ENCODE results near the gene FANCC. TPM values are rescaled to one million over a fixed set of nuclear protein-coding genes. Genes with fewer than 3 reads are reported as not detected.

The FANCC gene
- total RNA-seq, 8 experiments from 2014 or later = 1.2 to 31.3 (median 11.9) TPM

GRCh38 chr9:95101326-95101725 is 216.2 kb downstream of the FANCC start:
- H3K4me1 ChIP-seq (replicated peaks in 1 of 2) = peaks cover 4 to 7% of the 10 kb centered on the region in 2 donors
- no peak overlapping the region for H3K27ac ChIP-seq
- in situ Hi-C loops (cut with MboI; ENCODE audit: low pct_unique_long_range_greater_than_20kb in 2 of 9, low sequenced_read_pairs in 9 of 9, unreplicated experiment in 9 of 9) = loop anchor here in 2 of 9 experiments (25.0 kb wide), 1 partner anchor 314 kb away; no protein-coding TSS in a partner anchor
- no peak for ATAC-seq (replicated peaks in 6 of 8)
- 80 to 100% (median 100%) methylated on average over 1 to 5 of the region's 12 CpGs; no CpG with 5 or more reads in 4 of the 10 experiments for WGBS, 10 experiments
- no peak overlapping the region for H3K4me3 ChIP-seq

- H3K4me1 ChIP-seq (replicated peaks in 1 of 2) = peaks cover 4 to 11% of the 10 kb centered on the region in 2 donors
- H3K27ac ChIP-seq = no peak overlapping the region
- no peak overlapping the region for H3K4me3 ChIP-seq
- ATAC-seq (replicated peaks in 6 of 8) = no peak
- in situ Hi-C loops (cut with MboI; ENCODE audit: low pct_unique_long_range_greater_than_20kb in 2 of 9, low sequenced_read_pairs in 9 of 9, unreplicated experiment in 9 of 9) = loop anchor here in 2 of 9 experiments (25.0 kb wide), 1 partner anchor 313 kb away; no protein-coding TSS in a partner anchor
- WGBS, 10 experiments = 50 to 100% (median 60%) methylated on average over 1 to 2 of the region's 4 CpGs; no CpG with 5 or more reads in 4 of the 10 experiments
These were observed 217.4 kb downstream of the FANCC start for GRCh38 chr9:95100071-95100627.

GRCh38 chr9:95099321-95100070 is 218.0 kb downstream of the FANCC start:
- Histone ChIP-seq H3K4me3 (no peak overlapping the region), H3K27ac (no peak overlapping the region), H3K4me1 (replicated peaks in 1 of 2) (peaks cover 4 to 11% of the 10 kb centered on the region in 2 donors)
- WGBS, 10 experiments = 100% methylated on average over 1 of the region's 24 CpGs; no CpG with 5 or more reads in 9 of the 10 experiments
- ATAC-seq (replicated peaks in 6 of 8) = no peak
- in situ Hi-C loops (cut with MboI; ENCODE audit: low pct_unique_long_range_greater_than_20kb in 2 of 9, low sequenced_read_pairs in 9 of 9, unreplicated experiment in 9 of 9) = loop anchor here in 2 of 9 experiments (25.0 kb wide), 2 partner anchors 112 to 312 kb away; no protein-coding TSS in a partner anchor

GRCh38 chr9:95098391-95098921 is 219.1 kb downstream of the FANCC start:
- ATAC-seq (replicated peaks in 6 of 8) = no peak
- WGBS, 10 experiments = 85 to 100% (median 97%) methylated on average over 1 to 6 of the region's 12 CpGs; no CpG with 5 or more reads in 4 of the 10 experiments
- Histone ChIP-seq H3K27ac (no peak overlapping the region), H3K4me1 (replicated peaks in 1 of 2) (peaks cover 0 to 3% of the 10 kb centered on the region in 2 donors), H3K4me3 (no peak overlapping the region)
- in situ Hi-C loops (cut with MboI; ENCODE audit: low pct_unique_long_range_greater_than_20kb in 2 of 9, low sequenced_read_pairs in 9 of 9, unreplicated experiment in 9 of 9) = loop anchor here in 1 of 9 experiments (25.0 kb wide), 1 partner anchor 111 kb away; no protein-coding TSS in a partner anchor

- H3K27ac ChIP-seq = no peak overlapping the region
- WGBS, 10 experiments = 60 to 100% (median 100%) methylated on average over 1 to 2 of the region's 7 CpGs; no CpG with 5 or more reads in 3 of the 10 experiments
- H3K4me1 ChIP-seq (replicated peaks in 1 of 2) = peaks cover 9 to 13% of the 10 kb centered on the region in 2 donors
- ATAC-seq (replicated peaks in 6 of 8) = no peak
- in situ Hi-C loops (cut with MboI; ENCODE audit: low pct_unique_long_range_greater_than_20kb in 2 of 9, low sequenced_read_pairs in 9 of 9, unreplicated experiment in 9 of 9) = loop anchor here in 1 of 9 experiments (25.0 kb wide), 1 partner anchor 110 kb away; no protein-coding TSS in a partner anchor
- no peak overlapping the region for H3K4me3 ChIP-seq
These were observed 220.2 kb downstream of the FANCC start for GRCh38 chr9:95097279-95097678.

GRCh38 chr9:95096807-95097206 is 220.7 kb downstream of the FANCC start:
- in situ Hi-C loops (cut with MboI; ENCODE audit: low pct_unique_long_range_greater_than_20kb in 2 of 9, low sequenced_read_pairs in 9 of 9, unreplicated experiment in 9 of 9) = loop anchor here in 1 of 9 experiments (25.0 kb wide), 1 partner anchor 110 kb away; no protein-coding TSS in a partner anchor
- WGBS, 10 experiments = 40 to 100% (median 90%) methylated on average over 1 to 5 of the region's 6 CpGs; no CpG with 5 or more reads in 2 of the 10 experiments
- no peak for ATAC-seq (replicated peaks in 6 of 8)
- Histone ChIP-seq H3K27ac (no peak overlapping the region), H3K4me3 (no peak overlapping the region), H3K4me1 (replicated peaks in 1 of 2) (peaks cover 14 to 18% of the 10 kb centered on the region in 2 donors)

- 60 to 100% (median 83%) methylated on average over 1 to 2 of the region's 12 CpGs; no CpG with 5 or more reads in 7 of the 10 experiments for WGBS, 10 experiments
These were observed 221.1 kb downstream of the FANCC start for GRCh38 chr9:95096381-95096780.

GRCh38 chr9:95095641-95096355 is 221.7 kb downstream of the FANCC start:
- in situ Hi-C loops (cut with MboI; ENCODE audit: low pct_unique_long_range_greater_than_20kb in 2 of 9, low sequenced_read_pairs in 9 of 9, unreplicated experiment in 9 of 9) = loop anchor here in 1 of 9 experiments (25.0 kb wide), 1 partner anchor 108 kb away; no protein-coding TSS in a partner anchor
- no peak overlapping the region for H3K4me3 ChIP-seq
- H3K4me1 ChIP-seq (replicated peaks in 1 of 2) = peaks cover 24 to 28% of the 10 kb centered on the region in 2 donors
- WGBS, 10 experiments = 17 to 96% (median 60%) methylated on average over 1 to 9 of the region's 22 CpGs; no CpG with 5 or more reads in 3 of the 10 experiments
- no peak for ATAC-seq (replicated peaks in 6 of 8)
- no peak overlapping the region for H3K27ac ChIP-seq

More at GRCh38 chr9:95096381-95096780, 221.1 kb downstream of the FANCC start:
- ATAC-seq (replicated peaks in 6 of 8) = no peak
- Histone ChIP-seq H3K4me3 (no peak overlapping the region), H3K4me1 (replicated peaks in 1 of 2) (peaks cover 18 to 22% of the 10 kb centered on the region in 2 donors), H3K27ac (no peak overlapping the region)
- in situ Hi-C loops (cut with MboI; ENCODE audit: low pct_unique_long_range_greater_than_20kb in 2 of 9, low sequenced_read_pairs in 9 of 9, unreplicated experiment in 9 of 9) = loop anchor here in 1 of 9 experiments (25.0 kb wide), 1 partner anchor 109 kb away; no protein-coding TSS in a partner anchor

GRCh38 chr9:95094002-95094401 is 223.5 kb downstream of the FANCC start:
- peaks cover 31 to 33% of the 10 kb centered on the region in 2 donors for H3K4me1 ChIP-seq (replicated peaks in 1 of 2)

GRCh38 chr9:95093586-95093985 is 223.9 kb downstream of the FANCC start:
- H3K4me3 ChIP-seq = no peak overlapping the region
- WGBS, 10 experiments = 60 to 100% (median 94%) methylated on average over 1 to 13 of the region's 16 CpGs; no CpG with 5 or more reads in 2 of the 10 experiments
- ATAC-seq (replicated peaks in 6 of 8) = no peak
- in situ Hi-C loops (cut with MboI; ENCODE audit: low pct_unique_long_range_greater_than_20kb in 2 of 9, low sequenced_read_pairs in 9 of 9, unreplicated experiment in 9 of 9) = loop anchor here in 1 of 9 experiments (25.0 kb wide), 1 partner anchor 106 kb away; no protein-coding TSS in a partner anchor
- peaks cover 31 to 33% of the 10 kb centered on the region in 2 donors for H3K4me1 ChIP-seq (replicated peaks in 1 of 2)
- no peak overlapping the region for H3K27ac ChIP-seq

More at GRCh38 chr9:95094002-95094401, 223.5 kb downstream of the FANCC start:
- WGBS, 10 experiments = 54 to 100% (median 98%) methylated on average over 1 to 9 of the region's 10 CpGs; no CpG with 5 or more reads in 1 of the 10 experiments
- Histone ChIP-seq H3K4me3 (no peak overlapping the region), H3K27ac (no peak overlapping the region)
- in situ Hi-C loops (cut with MboI; ENCODE audit: low pct_unique_long_range_greater_than_20kb in 2 of 9, low sequenced_read_pairs in 9 of 9, unreplicated experiment in 9 of 9) = loop anchor here in 1 of 9 experiments (25.0 kb wide), 1 partner anchor 107 kb away; no protein-coding TSS in a partner anchor
- no peak for ATAC-seq (replicated peaks in 6 of 8)

- peak overlapping the region in 1 of 2 donors; percentile 51 for H3K27ac ChIP-seq
- ATAC-seq (replicated peaks in 6 of 8) = peak; percentile 62 to 83 (median 72)
These were observed 225.0 kb downstream of the FANCC start for GRCh38 chr9:95092262-95093072.

More at GRCh38 chr9:95092262-95093072, 225.0 kb downstream of the FANCC start:
- 0 to 82% (median 67%) methylated on average over 1 to 12 of the region's 19 CpGs; no CpG with 5 or more reads in 1 of the 10 experiments for WGBS, 10 experiments
- peaks cover 31 to 33% of the 10 kb centered on the region in 2 donors for H3K4me1 ChIP-seq (replicated peaks in 1 of 2)
- H3K4me3 ChIP-seq = no peak overlapping the region
- in situ Hi-C loops (cut with MboI; ENCODE audit: low pct_unique_long_range_greater_than_20kb in 2 of 9, low sequenced_read_pairs in 9 of 9, unreplicated experiment in 9 of 9) = loop anchor here in 1 of 9 experiments (25.0 kb wide), 1 partner anchor 105 kb away; no protein-coding TSS in a partner anchor
